GM18861 (cell line): ENCODE results near the gene KCNAB1.
"Not testable (repeated sequence)": the region's sequence is repeated elsewhere in the genome, so short reads cannot be mapped to it uniquely, and the experiment has no call there.

Experiments
- ATAC-seq: cut with Tn5 transposase; IDR thresholded peaks from one replicate; pipeline ENCODE4 v1.9.1; 2021; ENCODE audit not compliant: unreplicated experiment

KCNAB1 gene

GRCh38 chr3:156259896-156260295 lies 139.5 kb downstream of the KCNAB1 start:
- no peak for ATAC-seq

DNA sequence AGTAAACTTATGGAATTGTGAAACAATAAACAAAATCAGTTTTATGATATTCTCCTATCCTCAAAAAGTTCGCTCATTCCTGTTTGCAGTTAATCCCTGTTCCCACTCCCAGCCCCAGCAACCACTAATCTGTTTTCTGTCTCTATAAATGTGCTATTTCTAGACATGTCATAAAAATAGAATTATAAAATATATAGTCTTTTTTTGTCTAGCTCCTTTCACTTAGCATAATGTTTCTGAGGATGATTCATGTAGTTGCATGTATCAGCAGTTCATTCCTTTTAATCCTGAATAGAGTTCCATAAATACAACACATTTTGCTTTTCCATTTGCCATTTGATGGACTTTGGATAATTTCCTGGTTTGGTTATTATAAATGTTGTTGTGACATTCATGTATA lies 140.0 kb downstream of the KCNAB1 start:
- ATAC-seq: no peak

GRCh38 chr3:156264771-156265170 lies 144.4 kb downstream of the KCNAB1 start:
- ATAC-seq: no peak

DNA sequence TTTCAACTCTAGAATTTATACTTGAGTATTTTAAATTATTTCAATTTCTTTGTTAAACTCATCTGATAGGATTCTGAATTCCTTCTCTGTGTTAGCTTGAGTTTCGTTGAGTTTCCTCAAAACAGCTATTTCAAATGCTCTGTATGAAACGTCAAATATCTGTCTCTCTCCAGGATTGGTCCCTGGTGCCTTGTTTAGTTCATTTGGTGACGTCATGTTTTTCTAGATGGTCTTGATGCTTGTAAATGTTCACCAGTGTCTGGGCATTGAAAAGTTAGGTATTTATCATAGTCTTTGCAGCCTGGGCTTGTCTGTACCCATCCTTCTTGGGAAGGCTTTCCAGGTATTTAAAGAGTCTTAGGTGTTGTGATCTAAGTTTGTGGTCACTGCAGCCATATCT lies 151.1 kb downstream of the KCNAB1 start:
- ATAC-seq: no peak

- no peak for ATAC-seq
Measured at GRCh38 chr3:156271995-156272719, 151.8 kb downstream of the KCNAB1 start.

- no peak for ATAC-seq
Measured at GRCh38 chr3:156273111-156273694, 152.8 kb downstream of the KCNAB1 start.

DNA sequence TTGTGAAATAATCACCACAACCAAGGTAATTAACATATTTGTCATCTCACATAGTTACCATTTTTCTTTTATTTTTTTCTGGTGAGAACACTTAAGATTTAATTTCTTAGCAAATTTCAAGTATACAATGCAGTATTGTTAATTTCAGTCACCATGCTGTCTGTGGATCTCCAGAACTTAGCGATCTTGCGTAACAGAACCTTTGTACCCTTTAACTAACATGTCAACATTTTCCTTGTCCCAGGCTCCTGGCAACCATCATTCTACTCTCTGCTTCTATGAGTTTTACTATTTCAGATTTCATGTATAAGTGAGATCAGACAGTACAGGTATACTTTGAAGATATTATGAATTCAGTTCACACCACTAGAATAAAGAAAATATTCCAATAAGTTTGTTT lies 154.4 kb downstream of the KCNAB1 start:
- ATAC-seq: no peak

GRCh38 chr3:156284637-156285036 lies 164.3 kb downstream of the KCNAB1 start:
- ATAC-seq: not testable (repeated sequence)

DNA sequence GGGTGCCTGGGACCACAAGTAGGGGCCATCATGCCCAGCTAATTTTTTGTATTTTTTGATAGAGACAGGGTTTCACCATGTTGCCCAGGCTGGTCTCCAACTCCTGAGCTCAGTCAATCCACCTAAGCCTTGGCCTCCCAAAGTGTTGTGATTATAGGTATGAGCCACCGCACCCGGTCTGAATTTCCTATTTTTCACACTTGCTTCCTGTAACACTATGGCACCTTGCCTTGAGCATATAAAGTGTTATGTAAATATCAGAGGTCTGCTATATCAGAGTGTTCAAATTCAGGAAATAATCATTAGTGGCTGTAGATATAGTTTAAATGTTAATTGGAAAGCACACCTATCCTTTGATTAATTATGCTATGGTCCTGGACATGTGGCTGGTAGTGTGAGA lies 165.2 kb downstream of the KCNAB1 start:
- ATAC-seq: no peak

- no peak for ATAC-seq
Measured at GRCh38 chr3:156290924-156291271, 170.5 kb downstream of the KCNAB1 start.

- ATAC-seq: no peak
Measured at GRCh38 chr3:156291272-156292123, 171.1 kb downstream of the KCNAB1 start.

- no peak for ATAC-seq
Measured at GRCh38 chr3:156293566-156293965, 173.2 kb downstream of the KCNAB1 start.

DNA sequence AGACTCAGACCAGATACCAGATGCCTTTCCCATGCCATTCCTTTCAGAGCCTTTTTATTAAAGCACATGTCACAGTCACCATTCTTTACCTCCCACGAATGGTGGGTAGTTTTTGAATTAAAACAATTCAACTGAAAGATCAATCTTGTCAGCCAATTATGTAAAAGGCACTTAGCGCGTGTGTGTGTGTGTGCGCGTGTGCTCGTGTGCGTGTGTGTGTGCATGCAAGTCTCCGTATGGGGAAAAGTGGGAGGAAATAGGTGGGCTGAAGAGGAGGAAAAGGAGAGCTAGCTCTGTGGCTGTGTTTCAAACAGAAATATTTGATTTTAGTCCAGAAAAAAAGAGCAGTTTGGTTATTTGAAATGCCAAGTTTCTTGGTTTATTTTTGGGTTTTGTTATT lies 177.2 kb downstream of the KCNAB1 start:
- no peak for ATAC-seq

DNA sequence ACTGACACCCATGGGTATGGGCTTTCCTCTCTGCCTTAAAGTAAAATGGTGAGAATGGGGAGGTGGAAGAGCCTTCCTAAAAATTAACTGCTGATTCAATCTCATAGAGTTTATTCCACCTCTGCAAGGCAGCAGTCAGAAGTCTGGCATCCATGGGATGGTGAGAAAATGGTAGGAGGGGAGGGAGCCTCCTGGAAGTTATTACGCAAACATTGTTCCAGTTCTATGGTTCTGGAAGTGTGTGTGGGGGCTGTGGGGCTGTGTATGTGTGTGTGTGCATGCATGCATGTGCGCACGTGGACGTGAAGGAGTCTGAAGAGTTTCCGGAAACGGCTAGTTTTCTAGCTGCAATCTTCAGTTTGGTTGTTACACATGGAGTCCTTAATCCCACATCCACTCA lies 177.6 kb downstream of the KCNAB1 start:
- ATAC-seq: no peak

DNA sequence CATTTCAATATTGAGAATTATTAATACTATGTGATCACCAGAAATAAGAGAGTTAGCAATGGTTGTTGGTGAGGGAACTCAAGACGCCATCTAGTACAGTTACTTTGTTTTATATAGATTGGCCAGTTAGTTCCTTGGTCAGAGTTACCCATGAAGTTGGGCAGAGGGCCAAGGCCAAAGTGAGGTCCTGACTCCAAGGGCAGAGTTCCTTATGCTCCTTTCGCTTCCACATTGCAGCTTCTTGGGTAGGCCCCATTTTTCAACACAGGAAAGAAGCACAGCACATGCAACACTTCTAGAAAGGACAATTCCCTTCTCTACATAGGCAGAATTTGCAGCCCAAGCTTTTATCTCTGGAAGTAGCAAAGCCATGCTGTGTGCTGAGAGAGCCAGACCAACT lies 178.6 kb downstream of the KCNAB1 start:
- ATAC-seq: no peak

DNA sequence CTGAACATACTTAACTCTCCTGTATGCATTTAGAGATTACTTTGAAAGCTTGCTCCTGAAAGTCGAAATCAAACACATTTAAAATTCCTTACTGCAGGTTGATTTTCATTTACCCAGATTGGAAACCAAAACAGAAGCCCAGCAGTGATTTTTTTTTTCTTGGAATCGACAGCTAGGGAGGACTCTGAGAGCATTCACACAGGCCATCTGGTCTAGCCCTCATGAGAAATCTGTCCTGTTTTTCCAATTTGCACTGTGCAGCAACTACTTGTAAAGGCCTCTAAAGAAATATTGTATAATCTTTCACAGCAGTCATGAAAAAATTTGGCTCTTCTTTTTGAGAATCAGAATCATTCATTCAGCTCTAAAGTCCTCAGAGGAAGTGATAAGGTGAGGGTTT lies 179.2 kb downstream of the KCNAB1 start:
- ATAC-seq: no peak

GRCh38 chr3:156300371-156300770 lies 180.0 kb downstream of the KCNAB1 start:
- no peak for ATAC-seq

DNA sequence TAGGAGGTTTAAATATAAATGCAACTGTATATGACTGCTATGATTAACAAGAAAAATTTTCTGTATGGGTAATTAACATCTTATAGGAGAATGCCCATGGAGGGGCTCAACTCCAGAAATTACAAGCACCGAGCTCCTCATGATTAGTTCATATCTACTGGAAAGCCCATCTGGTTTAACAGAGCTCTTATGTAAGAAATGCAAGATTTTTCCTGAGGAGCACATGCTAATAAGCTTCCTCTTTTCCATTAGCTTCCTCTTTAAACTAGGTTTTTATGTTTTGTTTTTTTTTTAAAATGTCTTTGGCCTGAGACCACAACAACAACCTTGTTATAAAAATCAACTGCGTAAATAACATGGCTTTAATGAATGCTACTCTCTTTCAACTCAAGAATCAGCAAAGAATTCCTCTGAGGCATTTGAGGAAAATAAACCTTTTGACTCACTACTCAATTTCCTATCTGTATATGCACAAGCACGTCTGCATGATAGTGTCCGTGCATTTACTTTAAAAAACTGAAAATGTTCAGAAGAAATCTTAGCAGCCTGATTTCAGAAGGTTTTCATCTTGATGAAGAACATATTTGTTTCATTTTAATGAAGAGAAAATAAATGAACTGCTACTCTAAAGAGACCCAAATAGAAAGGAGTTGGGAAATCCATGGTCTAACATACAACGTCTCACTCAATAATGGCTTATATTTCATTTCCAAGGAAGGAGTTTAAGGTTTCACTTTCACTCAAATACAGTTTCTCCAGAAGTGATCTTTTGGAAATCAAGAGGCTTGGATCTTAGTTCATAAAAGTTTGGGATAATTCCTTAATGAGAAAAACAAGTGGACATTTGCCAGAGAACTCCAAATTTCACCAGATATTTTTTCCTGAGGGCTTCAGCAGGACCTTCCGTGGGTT lies 180.8 kb downstream of the KCNAB1 start:
- no peak for ATAC-seq

- ATAC-seq: no peak
Measured at GRCh38 chr3:156303001-156303707, 182.8 kb downstream of the KCNAB1 start.

GRCh38 chr3:156304406-156304805 lies 184.0 kb downstream of the KCNAB1 start:
- no peak for ATAC-seq
